Right cardiac atrium (tissue), 5 donors: ENCODE results near the gene SKAP2. TPM values are rescaled to one million over a fixed set of nuclear protein-coding genes. Genes with fewer than 3 reads are reported as not detected.
A peak's percentile ranks its signal among the peaks of the same experiment; 100 is the strongest.

Experiments
- ATAC-seq, 2 donors: fragments of 200-7000 bp; cut with Tn5 transposase; one replicate each; pipeline versions ENCODE4 v1.8.0 to v1.9.1; 2020; ENCODE audit warnings: moderate library complexity in 2 of 2, mild to moderate bottlenecking in 1 of 2
- DNase-seq, 3 donors: peaks; one replicate each; pipeline ENCODE4 v3.0.0-alpha.2; 2020
- H3K27ac ChIP-seq: one replicate; pipeline ENCODE4 v1.5.1; 2013; ENCODE audit warnings: mild to moderate bottlenecking, low read length, control low read depth, moderate library complexity
- H3K27me3 ChIP-seq: one replicate; pipeline ENCODE4 v1.6.1; 2013; ENCODE audit not compliant: control insufficient read depth, insufficient read depth
- H3K4me1 ChIP-seq: one replicate; pipeline ENCODE4 v1.6.1; 2013; ENCODE audit warnings: low read length; ENCODE audit not compliant: control insufficient read depth, insufficient read depth
- H3K4me3 ChIP-seq: one replicate; pipeline ENCODE4 v1.5.1; 2013; ENCODE audit warnings: low read length, control low read depth
- H3K9me3 ChIP-seq: one replicate; pipeline ENCODE4 v1.6.1; 2013; ENCODE audit warnings: low read length; ENCODE audit not compliant: control insufficient read depth
- WGBS: extraction: QIAGEN DNeasy Blood & Tissue Kit; methylation state at CpG from one replicate; pipeline ENCODE4 v1.1.7; 2013; 5-methylcytosine and 5-hydroxymethylcytosine counted together
- intact Hi-C, 4 donors: fragments of 100-400 bp; cut with DNase I; formaldehyde crosslinking; loops; one replicate each; pipeline versions ENCODE4 v1.11.0 to v1.14.0; 2022 to 2023
- long read RNA-seq, 4 donors: library from polyadenylated mRNA; unstranded; transcript quantifications; one replicate each; pipeline ENCODE4 v2.0.0, GENCODE V29; 2020 to 2021
- polyA plus RNA-seq: library from polyadenylated mRNA; stranded (reverse); fragments of 200-250 nt; gene quantifications from one replicate; pipeline ENCODE4 v1.2.3, GENCODE V29; 2013
- total RNA-seq, 4 donors: library from RNA; stranded (reverse); fragmentation: NEBNext Ultra II Directional; extraction: Animal tissue kit (Norgen Biotek cat#: 25700); gene quantifications; one replicate each; pipeline ENCODE4 v1.2.1, GENCODE V29; 2021
- donor health status: healthy with polysubstance abuse.
- donor health status: DM: no; HTN: yes; CAD: no.
- donor health status: DM: no; HTN: no; CAD: no.
- donor health status: DM: no; HTN: yes; CAD: no; lungs with severe emphysema.
- donor health status: DM: yes; HTN: yes; CAD: no.

The SKAP2 gene
- total RNA-seq (10 to 100 TPM in 3 of 4 donors, 1 to 10 TPM in 1; 9.2 to 13.9 (median 11.8) TPM), polyA plus RNA-seq (5.5 TPM)
- long read RNA-seq, donor 1, transcript SKAP2-201 (13 exons, 3,998 nt), result major isoform, 21 of 26 reads
- long read RNA-seq, donor 1, partial matches to known transcripts, result 1 of 26 reads
- long read RNA-seq, donor 1, other reads (novel, unspliced or antisense), result 4 of 26 reads
- long read RNA-seq, donor 2, transcript SKAP2-201 (13 exons, 3,998 nt), result major isoform, 10 of 14 reads
- long read RNA-seq, donor 2, partial matches to known transcripts, result 2 of 14 reads
- long read RNA-seq, donor 2, other reads (novel, unspliced or antisense), result 2 of 14 reads
- long read RNA-seq, donor 3, transcript SKAP2-201 (13 exons, 3,998 nt), result major isoform, 15 of 17 reads
- long read RNA-seq, donor 3, partial matches to known transcripts, result 2 of 17 reads
- long read RNA-seq, donor 3, other reads (novel, unspliced or antisense), result 0 of 17 reads
- long read RNA-seq, donor 4, transcript SKAP2-201 (13 exons, 3,998 nt), result major isoform, 16 of 17 reads
- long read RNA-seq, donor 4, partial matches to known transcripts, result 0 of 17 reads
- long read RNA-seq, donor 4, other reads (novel, unspliced or antisense), result 1 of 17 reads

GRCh38 chr7:26864309-26865093 lies at the start of gene SKAP2:
Gene SKAP2, minus strand, starts transcription at chr7:26864590. Its CDS starts 161 bp downstream, at chr7:26864429.
- DNase-seq, result peak; percentile 99
- peak; percentile 100 for ATAC-seq
- H3K27ac ChIP-seq, result peak within 1 kb of the TSS; percentile 71
- no peaks in the 10 kb centered on the region for H3K4me1 ChIP-seq
- no peaks in the 10 kb centered on the region for H3K9me3 ChIP-seq
- no peaks in the 10 kb centered on the region for H3K27me3 ChIP-seq
- peak within 1 kb of the TSS; percentile 65 for H3K4me3 ChIP-seq
- intact Hi-C loops, result loop anchor here in 1 of 4 donors (10.0 kb wide), 1 partner anchor 290 kb away; the partner anchor contains the start of genes HOXA3 and HOXA7
- WGBS, result 1% methylated on average over 52 of the region's 52 CpGs

- no peak overlapping the region for H3K27ac ChIP-seq
- 78% methylated on average over 1 of the region's 1 CpG for WGBS
- H3K4me1 ChIP-seq, result no peaks in the 10 kb centered on the region
- no peaks in the 10 kb centered on the region for H3K9me3 ChIP-seq
- no peak for DNase-seq
- no peak overlapping the region for H3K4me3 ChIP-seq
- no peaks in the 10 kb centered on the region for H3K27me3 ChIP-seq
- intact Hi-C loops, result no loop called here
- no peak for ATAC-seq
Measured at GRCh38 chr7:26912933-26913536, 48.6 kb upstream of the SKAP2 start.

- H3K4me3 ChIP-seq, result no peak overlapping the region
- no peak overlapping the region for H3K27ac ChIP-seq
- H3K27me3 ChIP-seq, result no peaks in the 10 kb centered on the region
- ATAC-seq (no peak), DNase-seq (no peak)
- H3K9me3 ChIP-seq, result no peaks in the 10 kb centered on the region
- H3K4me1 ChIP-seq, result no peaks in the 10 kb centered on the region
- intact Hi-C loops, result no loop called here
Measured at GRCh38 chr7:26912338-26912737, 47.9 kb upstream of the SKAP2 start.

GRCh38 chr7:26910221-26910620 lies 45.8 kb upstream of the SKAP2 start:
- no peak for DNase-seq
- intact Hi-C loops, result no loop called here
- WGBS, result 80% methylated on average over 4 of the region's 4 CpGs

GRCh38 chr7:26900251-26900650 lies 35.9 kb upstream of the SKAP2 start:
- ATAC-seq (no peak), DNase-seq (no peak)
- H3K4me3 ChIP-seq, result no peak overlapping the region
- no peak overlapping the region for H3K27ac ChIP-seq
- no peaks in the 10 kb centered on the region for H3K9me3 ChIP-seq
- H3K4me1 ChIP-seq, result no peaks in the 10 kb centered on the region
- intact Hi-C loops, result no loop called here
- H3K27me3 ChIP-seq, result no peaks in the 10 kb centered on the region

More at GRCh38 chr7:26910221-26910620, 45.8 kb upstream of the SKAP2 start:
- Histone ChIP-seq H3K27ac (no peak overlapping the region), H3K27me3 (no peaks in the 10 kb centered on the region), H3K9me3 (no peaks in the 10 kb centered on the region), H3K4me3 (no peak overlapping the region), H3K4me1 (no peaks in the 10 kb centered on the region)
- no peak for ATAC-seq

- DNase-seq (no peak), ATAC-seq (no peak)
- no peak overlapping the region for H3K27ac ChIP-seq
- H3K9me3 ChIP-seq, result no peaks in the 10 kb centered on the region
- no peaks in the 10 kb centered on the region for H3K27me3 ChIP-seq
- 81% methylated on average over 1 of the region's 1 CpG for WGBS
- no peaks in the 10 kb centered on the region for H3K4me1 ChIP-seq
- H3K4me3 ChIP-seq, result no peak overlapping the region
- intact Hi-C loops, result no loop called here
Measured at GRCh38 chr7:26899519-26899918, 35.1 kb upstream of the SKAP2 start.

GRCh38 chr7:26898891-26899290 lies 34.5 kb upstream of the SKAP2 start:
- Histone ChIP-seq H3K27me3 (no peaks in the 10 kb centered on the region), H3K4me3 (no peak overlapping the region), H3K4me1 (no peaks in the 10 kb centered on the region), H3K9me3 (no peaks in the 10 kb centered on the region), H3K27ac (no peak overlapping the region)
- WGBS, result 68% methylated on average over 2 of the region's 2 CpGs
- ATAC-seq, result no peak
- no peak for DNase-seq
- intact Hi-C loops, result no loop called here

- no peak for ATAC-seq
- no peaks in the 10 kb centered on the region for H3K27me3 ChIP-seq
- no peaks in the 10 kb centered on the region for H3K4me1 ChIP-seq
- no peak overlapping the region for H3K4me3 ChIP-seq
- no peak for DNase-seq
- H3K9me3 ChIP-seq, result no peaks in the 10 kb centered on the region
- WGBS, result 93% methylated on average over 1 of the region's 1 CpG
- intact Hi-C loops, result no loop called here
- H3K27ac ChIP-seq, result no peak overlapping the region
Measured at GRCh38 chr7:26897928-26898327, 33.5 kb upstream of the SKAP2 start.

GRCh38 chr7:26891400-26892350 lies 27.3 kb upstream of the SKAP2 start:
- no peaks in the 10 kb centered on the region for H3K27me3 ChIP-seq

GRCh38 chr7:26880852-26881251 lies 16.5 kb upstream of the SKAP2 start:
- intact Hi-C loops, result no loop called here
- no peak for ATAC-seq

More at GRCh38 chr7:26891400-26892350, 27.3 kb upstream of the SKAP2 start:
- Histone ChIP-seq H3K9me3 (no peaks in the 10 kb centered on the region), H3K4me3 (no peak overlapping the region), H3K27ac (no peak overlapping the region), H3K4me1 (no peaks in the 10 kb centered on the region)
- ATAC-seq (no peak), DNase-seq (no peak)
- intact Hi-C loops, result no loop called here
- 80% methylated on average over 3 of the region's 3 CpGs for WGBS

More at GRCh38 chr7:26880852-26881251, 16.5 kb upstream of the SKAP2 start:
- Histone ChIP-seq H3K27ac (no peak overlapping the region), H3K4me3 (no peak overlapping the region), H3K27me3 (no peaks in the 10 kb centered on the region), H3K9me3 (no peaks in the 10 kb centered on the region), H3K4me1 (no peaks in the 10 kb centered on the region)
- 71% methylated on average over 2 of the region's 2 CpGs for WGBS
- no peak for DNase-seq
